ENCODE measurements around the gene YWHAE.
"Not testable (repeated sequence)": the region's sequence is repeated elsewhere in the genome, so short reads cannot be mapped to it uniquely, and the experiment has no call there.

The YWHAE gene

GRCh38 chr17:1322480-1322879 is 77.5 kb downstream of the YWHAE start:
- no peaks in the 10 kb centered on the region for H3K36me3 ChIP-seq (ENCODE audit: control insufficient read depth in 5 of 5, insufficient read depth in 5 of 5, low read length in 5 of 5)
- no peak overlapping the region for H3K4me3 ChIP-seq (ENCODE audit: low read depth in 1 of 5, low read length in 5 of 5)
- H3K4me1 ChIP-seq (ENCODE audit: control insufficient read depth in 5 of 5, insufficient read depth in 5 of 5, low read length in 5 of 5), result peaks cover 0 to 18% (median 6%) of the 10 kb centered on the region in 5 donors
- H3K27me3 ChIP-seq (ENCODE audit: control insufficient read depth in 5 of 5, insufficient read depth in 4 of 5, low read length in 5 of 5), result no peaks in the 10 kb centered on the region
- H3K9ac ChIP-seq (ENCODE audit: low read length in 5 of 5), result no peak overlapping the region
- H3K27ac ChIP-seq (ENCODE audit: low read depth, low read length), result no peak overlapping the region
- no peaks in the 10 kb centered on the region for H3K9me3 ChIP-seq (ENCODE audit: control insufficient read depth in 5 of 5, low read length in 5 of 5)

DNA sequence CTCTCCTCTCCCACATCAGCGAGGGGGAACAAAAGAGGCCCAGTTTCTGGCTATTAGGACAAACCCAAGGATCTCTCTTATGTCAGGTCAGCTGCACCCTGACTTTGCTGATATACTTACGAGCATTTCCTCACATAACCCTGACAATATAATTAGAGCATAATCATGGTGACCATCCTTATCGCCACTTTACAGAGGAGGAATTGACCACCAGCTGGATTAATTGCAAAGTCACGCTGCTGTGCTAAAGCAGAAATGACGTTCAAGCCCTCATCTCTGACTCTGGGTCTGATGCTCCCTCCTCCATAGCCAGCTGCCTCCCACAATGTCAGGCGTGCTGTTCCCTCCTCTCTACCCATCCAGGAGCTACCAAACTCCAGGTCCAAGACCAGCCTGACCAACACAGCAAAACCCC is 78.0 kb downstream of the YWHAE start:
- Histone ChIP-seq H3K27me3 (ENCODE audit: control insufficient read depth in 5 of 5, insufficient read depth in 4 of 5, low read length in 5 of 5) (no peaks in the 10 kb centered on the region), H3K4me3 (ENCODE audit: low read depth in 1 of 5, low read length in 5 of 5) (no peak overlapping the region), H3K27ac (ENCODE audit: low read depth, low read length) (no peak overlapping the region), H3K9ac (ENCODE audit: low read length in 5 of 5) (no peak overlapping the region), H3K36me3 (ENCODE audit: control insufficient read depth in 5 of 5, insufficient read depth in 5 of 5, low read length in 5 of 5) (no peaks in the 10 kb centered on the region), H3K4me1 (ENCODE audit: control insufficient read depth in 5 of 5, insufficient read depth in 5 of 5, low read length in 5 of 5) (peaks cover 0 to 22% (median 6%) of the 10 kb centered on the region in 5 donors), H3K9me3 (ENCODE audit: control insufficient read depth in 5 of 5, low read length in 5 of 5) (no peaks in the 10 kb centered on the region)

DNA sequence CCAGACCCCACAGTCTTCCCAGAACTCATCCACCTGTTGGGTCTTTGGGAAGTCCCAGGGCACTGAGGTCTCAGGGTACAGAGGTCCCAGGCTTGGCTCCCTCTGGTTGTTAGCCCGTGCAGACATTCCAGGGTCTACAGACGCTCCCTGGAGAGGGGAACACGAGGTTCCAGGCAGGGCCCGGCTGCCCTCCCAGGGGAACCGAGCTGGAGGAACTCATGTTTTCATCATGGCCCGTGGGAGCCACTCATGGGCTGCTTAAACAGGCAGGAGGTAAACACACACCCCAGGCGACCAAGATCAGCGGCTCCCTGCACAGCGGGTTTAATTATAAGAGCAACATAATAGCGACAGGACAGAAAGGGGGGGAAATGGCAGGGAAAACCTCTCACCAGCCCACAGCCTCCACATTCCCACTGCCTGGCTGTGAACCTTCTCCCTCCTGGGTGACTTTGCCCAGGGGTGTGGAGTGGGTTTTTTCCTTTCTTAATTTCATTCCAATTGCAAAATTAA is 84.1 kb downstream of the YWHAE start:
- Histone ChIP-seq H3K36me3 (ENCODE audit: control insufficient read depth in 5 of 5, insufficient read depth in 5 of 5, low read length in 5 of 5) (no peaks in the 10 kb centered on the region), H3K4me3 (ENCODE audit: low read depth in 1 of 5, low read length in 5 of 5) (peak overlapping the region in 2 of 5 donors; percentile 2 to 3), H3K27ac (ENCODE audit: low read depth, low read length) (peak overlapping the region; percentile 98), H3K9ac (ENCODE audit: low read length in 5 of 5) (peak overlapping the region in 4 of 5 donors; percentile 36 to 73 (median 62)), H3K4me1 (ENCODE audit: control insufficient read depth in 5 of 5, insufficient read depth in 5 of 5, low read length in 5 of 5) (peaks cover 10 to 64% (median 38%) of the 10 kb centered on the region in 5 donors), H3K27me3 (ENCODE audit: control insufficient read depth in 5 of 5, insufficient read depth in 4 of 5, low read length in 5 of 5) (peaks cover 0 to 7% (median 0%) of the 10 kb centered on the region in 5 donors), H3K9me3 (ENCODE audit: control insufficient read depth in 5 of 5, low read length in 5 of 5) (peaks cover 0 to 2% (median 0%) of the 10 kb centered on the region in 5 donors)

DNA sequence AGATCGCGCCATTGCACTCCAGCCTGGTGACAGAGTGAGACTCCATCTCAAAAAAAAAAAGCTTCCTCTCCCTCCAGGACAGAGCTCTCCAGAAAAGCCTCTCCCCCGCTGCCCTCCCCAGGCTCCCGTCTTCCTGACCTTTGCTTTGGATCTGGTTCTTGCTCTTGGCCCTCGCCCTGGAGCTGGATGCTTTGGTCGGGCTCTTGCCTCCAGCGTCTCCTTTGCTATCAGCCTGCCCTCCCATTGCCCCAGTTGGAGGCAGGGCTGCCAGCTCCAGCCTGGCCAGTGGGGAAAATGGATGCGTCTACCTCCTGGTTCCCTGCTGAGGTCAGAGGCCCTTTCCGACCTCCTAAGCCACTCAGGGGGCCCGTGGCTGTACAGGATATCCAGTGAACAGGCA is 84.6 kb downstream of the YWHAE start:
- H3K27ac ChIP-seq (ENCODE audit: low read depth, low read length), result peak overlapping the region; percentile 98
- H3K9me3 ChIP-seq (ENCODE audit: control insufficient read depth in 5 of 5, low read length in 5 of 5), result peaks cover 0 to 2% (median 0%) of the 10 kb centered on the region in 5 donors
- H3K9ac ChIP-seq (ENCODE audit: low read length in 5 of 5), result peak overlapping the region in 4 of 5 donors; percentile 36 to 72 (median 50)
- peaks cover 0 to 7% (median 0%) of the 10 kb centered on the region in 5 donors for H3K27me3 ChIP-seq (ENCODE audit: control insufficient read depth in 5 of 5, insufficient read depth in 4 of 5, low read length in 5 of 5)
- no peaks in the 10 kb centered on the region for H3K36me3 ChIP-seq (ENCODE audit: control insufficient read depth in 5 of 5, insufficient read depth in 5 of 5, low read length in 5 of 5)
- peaks cover 10 to 64% (median 38%) of the 10 kb centered on the region in 5 donors for H3K4me1 ChIP-seq (ENCODE audit: control insufficient read depth in 5 of 5, insufficient read depth in 5 of 5, low read length in 5 of 5)
- peak overlapping the region in 1 of 5 donors; percentile 3 for H3K4me3 ChIP-seq (ENCODE audit: low read depth in 1 of 5, low read length in 5 of 5)

GRCh38 chr17:1313270-1314005 is 86.6 kb downstream of the YWHAE start:
- Histone ChIP-seq H3K36me3 (ENCODE audit: control insufficient read depth in 5 of 5, insufficient read depth in 5 of 5, low read length in 5 of 5) (no peaks in the 10 kb centered on the region), H3K27ac (ENCODE audit: low read depth, low read length) (peak overlapping the region; percentile 98), H3K4me1 (ENCODE audit: control insufficient read depth in 5 of 5, insufficient read depth in 5 of 5, low read length in 5 of 5) (peaks cover 10 to 56% (median 37%) of the 10 kb centered on the region in 5 donors), H3K9me3 (ENCODE audit: control insufficient read depth in 5 of 5, low read length in 5 of 5) (peaks cover 0 to 2% (median 0%) of the 10 kb centered on the region in 5 donors), H3K9ac (ENCODE audit: low read length in 5 of 5) (no peak overlapping the region), H3K4me3 (ENCODE audit: low read depth in 1 of 5, low read length in 5 of 5) (no peak overlapping the region), H3K27me3 (ENCODE audit: control insufficient read depth in 5 of 5, insufficient read depth in 4 of 5, low read length in 5 of 5) (peaks cover 0 to 7% (median 0%) of the 10 kb centered on the region in 5 donors)

DNA sequence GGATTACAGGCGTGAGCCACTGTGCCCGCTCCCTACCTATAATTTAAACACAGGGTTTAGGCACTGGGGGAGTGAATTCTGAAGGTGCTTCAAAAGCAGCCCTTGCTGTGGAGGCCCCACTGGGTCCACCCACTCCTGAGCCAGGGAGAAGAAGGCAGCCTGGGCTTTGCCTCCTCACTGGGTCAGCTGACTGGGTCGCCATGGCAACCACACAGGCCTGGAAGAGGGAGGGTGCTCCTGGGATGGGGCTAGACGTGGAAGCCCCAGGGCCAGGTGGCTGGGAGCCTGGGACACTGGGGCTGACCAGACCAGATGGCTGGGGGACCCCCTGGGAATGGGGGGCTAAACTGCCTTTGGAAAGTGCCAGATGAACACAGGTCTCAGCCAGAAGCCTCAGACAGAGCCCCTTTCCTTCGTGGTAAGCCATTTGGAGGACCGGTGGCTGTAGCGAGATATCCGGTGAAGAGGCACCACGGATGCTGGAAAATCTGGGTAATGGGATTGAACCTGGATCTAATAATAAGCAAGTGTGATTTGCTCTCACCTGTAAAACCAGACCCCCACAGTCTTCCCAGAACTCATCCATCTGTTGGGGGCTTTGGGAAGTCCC is 87.7 kb downstream of the YWHAE start:
- peaks cover 0 to 7% (median 0%) of the 10 kb centered on the region in 5 donors for H3K27me3 ChIP-seq (ENCODE audit: control insufficient read depth in 5 of 5, insufficient read depth in 4 of 5, low read length in 5 of 5)
- H3K9me3 ChIP-seq (ENCODE audit: control insufficient read depth in 5 of 5, low read length in 5 of 5), result peaks cover 0 to 4% (median 0%) of the 10 kb centered on the region in 5 donors
- peaks cover 10 to 48% (median 32%) of the 10 kb centered on the region in 5 donors for H3K4me1 ChIP-seq (ENCODE audit: control insufficient read depth in 5 of 5, insufficient read depth in 5 of 5, low read length in 5 of 5)
- peak overlapping the region; percentile 98 for H3K27ac ChIP-seq (ENCODE audit: low read depth, low read length)
- no peak overlapping the region for H3K4me3 ChIP-seq (ENCODE audit: low read depth in 1 of 5, low read length in 5 of 5)
- H3K9ac ChIP-seq (ENCODE audit: low read length in 5 of 5), result peak overlapping the region in 1 of 5 donors; percentile 38
- no peaks in the 10 kb centered on the region for H3K36me3 ChIP-seq (ENCODE audit: control insufficient read depth in 5 of 5, insufficient read depth in 5 of 5, low read length in 5 of 5)

DNA sequence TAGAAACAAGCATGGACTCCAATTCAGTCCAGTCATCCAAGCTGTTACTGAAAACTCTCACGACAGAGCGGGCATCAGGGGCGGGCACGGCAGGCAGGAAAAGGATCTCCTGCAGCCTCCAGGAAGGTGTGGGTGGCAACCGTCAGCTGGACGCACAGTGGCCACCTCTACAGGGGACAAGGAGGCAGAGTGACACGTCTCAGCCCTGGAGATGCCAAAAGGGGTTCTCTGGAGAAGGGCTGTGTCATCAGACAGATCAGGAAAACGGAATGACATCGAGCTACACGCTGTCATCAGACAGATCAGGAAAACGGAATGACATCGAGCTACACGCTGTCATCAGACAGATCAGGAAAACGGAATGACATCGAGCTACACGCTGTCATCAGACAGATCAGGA is 92.2 kb downstream of the YWHAE start:
- H3K4me1 ChIP-seq (ENCODE audit: control insufficient read depth in 5 of 5, insufficient read depth in 5 of 5, low read length in 5 of 5), result peaks cover 2 to 11% (median 7%) of the 10 kb centered on the region in 5 donors
- H3K27ac ChIP-seq (ENCODE audit: low read depth, low read length); H3K36me3 ChIP-seq (ENCODE audit: control insufficient read depth in 5 of 5, insufficient read depth in 5 of 5, low read length in 5 of 5); H3K9ac ChIP-seq (ENCODE audit: low read length in 5 of 5); H3K27me3 ChIP-seq (ENCODE audit: control insufficient read depth in 5 of 5, insufficient read depth in 4 of 5, low read length in 5 of 5); H3K9me3 ChIP-seq (ENCODE audit: control insufficient read depth in 5 of 5, low read length in 5 of 5); H3K4me3 ChIP-seq (ENCODE audit: low read depth in 1 of 5, low read length in 5 of 5): not testable (repeated sequence)

GRCh38 chr17:1304962-1305563 is 95.0 kb downstream of the YWHAE start:
- Histone ChIP-seq H3K27me3 (ENCODE audit: control insufficient read depth in 5 of 5, insufficient read depth in 4 of 5, low read length in 5 of 5) (peaks cover 0 to 5% (median 4%) of the 10 kb centered on the region in 5 donors), H3K27ac (ENCODE audit: low read depth, low read length) (no peak overlapping the region), H3K9me3 (ENCODE audit: control insufficient read depth in 5 of 5, low read length in 5 of 5) (peaks cover 0 to 4% (median 0%) of the 10 kb centered on the region in 5 donors), H3K4me3 (ENCODE audit: low read depth in 1 of 5, low read length in 5 of 5) (no peak overlapping the region), H3K4me1 (ENCODE audit: control insufficient read depth in 5 of 5, insufficient read depth in 5 of 5, low read length in 5 of 5) (peaks cover 0 to 18% (median 8%) of the 10 kb centered on the region in 5 donors), H3K36me3 (ENCODE audit: control insufficient read depth in 5 of 5, insufficient read depth in 5 of 5, low read length in 5 of 5) (peaks cover 0 to 6% (median 0%) of the 10 kb centered on the region in 5 donors), H3K9ac (ENCODE audit: low read length in 5 of 5) (no peak overlapping the region)

GRCh38 chr17:1304522-1304921 is 95.5 kb downstream of the YWHAE start:
- H3K4me3 ChIP-seq (ENCODE audit: low read depth in 1 of 5, low read length in 5 of 5), result no peak overlapping the region
- peaks cover 0 to 10% (median 4%) of the 10 kb centered on the region in 5 donors for H3K27me3 ChIP-seq (ENCODE audit: control insufficient read depth in 5 of 5, insufficient read depth in 4 of 5, low read length in 5 of 5)
- H3K4me1 ChIP-seq (ENCODE audit: control insufficient read depth in 5 of 5, insufficient read depth in 5 of 5, low read length in 5 of 5), result peaks cover 0 to 24% (median 13%) of the 10 kb centered on the region in 5 donors

More at GRCh38 chr17:1304522-1304921, 95.5 kb downstream of the YWHAE start:
- Histone ChIP-seq H3K9me3 (ENCODE audit: control insufficient read depth in 5 of 5, low read length in 5 of 5) (peaks cover 0 to 4% (median 0%) of the 10 kb centered on the region in 5 donors), H3K36me3 (ENCODE audit: control insufficient read depth in 5 of 5, insufficient read depth in 5 of 5, low read length in 5 of 5) (peaks cover 0 to 10% (median 5%) of the 10 kb centered on the region in 5 donors), H3K9ac (ENCODE audit: low read length in 5 of 5) (no peak overlapping the region), H3K27ac (ENCODE audit: low read depth, low read length) (no peak overlapping the region)
